Parathyroid adenoma (tissue), 2 donors: ENCODE results near the gene PARD3B.

Source experiments
- H2AFZ ChIP-seq: fragments of 300-600 bp; sonication (generic); one replicate; pipeline ENCODE4 v1.7.0; 2017; ENCODE audit warnings: antibody characterized with exemption, mild to moderate bottlenecking
- H3K27ac ChIP-seq: fragments of 300-600 bp; sonication (generic); one replicate; pipeline ENCODE4 v1.7.0; 2017
- H3K27me3 ChIP-seq: fragments of 300-600 bp; sonication (generic); one replicate; pipeline ENCODE4 v1.7.0; 2017; ENCODE audit warnings: low read length; ENCODE audit not compliant: control insufficient read depth, insufficient read depth
- H3K36me3 ChIP-seq: fragments of 300-600 bp; sonication (generic); one replicate; pipeline ENCODE4 v1.7.0; 2017; ENCODE audit warnings: low read length; ENCODE audit not compliant: control insufficient read depth, insufficient read depth
- H3K4me1 ChIP-seq: fragments of 300-600 bp; sonication (generic); one replicate; pipeline ENCODE4 v1.7.0; 2017; ENCODE audit warnings: control low read depth
- H3K4me2 ChIP-seq: fragments of 300-600 bp; sonication (generic); one replicate; pipeline ENCODE4 v1.7.0; 2017; ENCODE audit warnings: low read length
- H3K4me3 ChIP-seq: fragments of 300-600 bp; sonication (generic); one replicate; pipeline ENCODE4 v1.7.0; 2017; ENCODE audit warnings: low read depth, low read length
- H3K79me2 ChIP-seq: fragments of 300-600 bp; sonication (generic); one replicate; pipeline ENCODE4 v1.7.0; 2017; ENCODE audit warnings: control low read depth
- H3K9ac ChIP-seq: fragments of 300-600 bp; sonication (generic); one replicate; pipeline ENCODE4 v1.7.0; 2017; ENCODE audit warnings: mild to moderate bottlenecking
- H3K9me3 ChIP-seq: fragments of 300-600 bp; sonication (generic); one replicate; pipeline ENCODE4 v1.7.0; 2017; ENCODE audit warnings: low read length; ENCODE audit not compliant: control insufficient read depth
- TF ChIP-seq, protein P1 (sequence below): fragments of 300-600 bp; sonication (generic); IDR thresholded peaks from one replicate; pipeline ENCODE4 v1.7.0; 2017; ENCODE audit warnings: antibody characterized with exemption, mild to moderate bottlenecking
- donor health status: primary hyperparathyroidism.

The PARD3B gene

DNA sequence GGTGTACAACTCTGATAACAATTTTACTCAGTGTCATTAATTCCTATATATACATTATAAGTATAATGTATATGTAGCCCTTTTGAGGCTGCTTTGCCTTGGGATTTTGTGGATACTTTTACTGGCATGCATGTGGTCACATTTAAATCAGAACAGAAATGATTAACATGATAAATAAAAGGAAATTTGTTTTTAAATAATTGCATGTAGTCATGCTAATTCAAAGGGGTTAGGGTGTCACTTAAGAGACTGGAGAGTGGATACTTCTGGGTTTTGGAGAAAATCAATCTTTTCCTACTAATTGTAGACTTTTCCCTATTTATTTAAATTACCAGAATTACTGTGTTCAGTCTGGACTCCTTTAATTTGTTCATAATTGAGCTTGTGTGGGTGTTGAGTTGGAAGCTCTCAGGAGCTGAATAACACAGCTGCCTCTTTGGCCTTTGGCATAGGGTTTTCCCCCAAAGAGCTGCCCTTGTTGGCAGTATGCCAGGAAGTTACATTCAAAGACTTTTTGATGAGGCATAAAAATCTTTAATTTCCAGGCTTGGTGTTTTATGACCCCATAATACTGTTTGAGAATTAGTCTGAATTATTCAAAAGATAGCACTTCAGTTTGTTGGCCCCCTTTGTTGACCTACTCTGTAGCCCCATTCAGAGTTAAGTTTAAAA lies 652.3 kb downstream of the PARD3B start:
- no peak overlapping the region for H2AFZ ChIP-seq
- H3K27ac ChIP-seq: no peak overlapping the region
- no peak overlapping the region for H3K4me2 ChIP-seq
- no peaks in the 10 kb centered on the region for H3K9me3 ChIP-seq
- no peaks in the 10 kb centered on the region for H3K36me3 ChIP-seq
- no peaks in the 10 kb centered on the region for H3K4me1 ChIP-seq
- TF ChIP-seq, protein P1, sequence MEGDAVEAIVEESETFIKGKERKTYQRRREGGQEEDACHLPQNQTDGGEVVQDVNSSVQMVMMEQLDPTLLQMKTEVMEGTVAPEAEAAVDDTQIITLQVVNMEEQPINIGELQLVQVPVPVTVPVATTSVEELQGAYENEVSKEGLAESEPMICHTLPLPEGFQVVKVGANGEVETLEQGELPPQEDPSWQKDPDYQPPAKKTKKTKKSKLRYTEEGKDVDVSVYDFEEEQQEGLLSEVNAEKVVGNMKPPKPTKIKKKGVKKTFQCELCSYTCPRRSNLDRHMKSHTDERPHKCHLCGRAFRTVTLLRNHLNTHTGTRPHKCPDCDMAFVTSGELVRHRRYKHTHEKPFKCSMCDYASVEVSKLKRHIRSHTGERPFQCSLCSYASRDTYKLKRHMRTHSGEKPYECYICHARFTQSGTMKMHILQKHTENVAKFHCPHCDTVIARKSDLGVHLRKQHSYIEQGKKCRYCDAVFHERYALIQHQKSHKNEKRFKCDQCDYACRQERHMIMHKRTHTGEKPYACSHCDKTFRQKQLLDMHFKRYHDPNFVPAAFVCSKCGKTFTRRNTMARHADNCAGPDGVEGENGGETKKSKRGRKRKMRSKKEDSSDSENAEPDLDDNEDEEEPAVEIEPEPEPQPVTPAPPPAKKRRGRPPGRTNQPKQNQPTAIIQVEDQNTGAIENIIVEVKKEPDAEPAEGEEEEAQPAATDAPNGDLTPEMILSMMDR: no peak
- H3K9ac ChIP-seq: no peak overlapping the region
- no peak overlapping the region for H3K4me3 ChIP-seq
- no peaks in the 10 kb centered on the region for H3K27me3 ChIP-seq
- H3K79me2 ChIP-seq: no peaks in the 10 kb centered on the region

- no peak overlapping the region for H3K9ac ChIP-seq
- TF ChIP-seq, protein P1: no peak
- H3K4me2 ChIP-seq: no peak overlapping the region
- no peak overlapping the region for H3K27ac ChIP-seq
- no peaks in the 10 kb centered on the region for H3K79me2 ChIP-seq
- no peaks in the 10 kb centered on the region for H3K36me3 ChIP-seq
- H3K4me3 ChIP-seq: no peak overlapping the region
- no peak overlapping the region for H2AFZ ChIP-seq
- no peaks in the 10 kb centered on the region for H3K9me3 ChIP-seq
- H3K27me3 ChIP-seq: no peaks in the 10 kb centered on the region
- no peaks in the 10 kb centered on the region for H3K4me1 ChIP-seq
These were observed 652.9 kb downstream of the PARD3B start for GRCh38 chr2:205198140-205198525.

DNA sequence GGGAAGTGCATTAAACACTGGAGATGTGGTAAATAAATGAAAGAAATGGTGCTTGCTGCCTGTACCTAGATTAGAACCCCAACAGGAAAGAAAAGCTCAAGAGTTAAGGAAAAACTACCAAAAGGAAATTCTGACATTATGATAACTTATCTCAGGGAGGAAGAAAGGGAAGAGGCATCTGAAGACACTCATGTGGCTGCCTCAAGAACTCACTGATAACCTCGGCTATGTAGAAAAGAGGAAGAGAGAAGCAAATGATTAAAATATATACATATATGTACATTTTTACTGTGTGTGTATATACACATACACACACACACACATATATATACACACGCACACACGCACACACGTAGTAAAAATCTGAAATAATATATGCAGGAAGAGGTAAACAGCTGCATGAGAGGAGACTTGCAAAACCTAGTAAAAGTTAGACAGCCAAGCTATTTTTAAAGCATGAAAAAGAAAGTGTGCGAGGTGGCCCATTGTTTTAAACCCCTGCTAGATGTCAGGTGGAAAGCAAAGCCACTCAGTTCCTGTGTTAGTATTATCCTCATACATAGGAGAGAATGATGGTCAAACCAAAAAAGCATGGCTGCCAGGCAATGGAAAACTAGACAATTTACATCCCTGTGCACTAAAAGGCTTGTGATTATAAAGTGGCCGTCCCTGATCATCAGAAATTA lies 654.0 kb downstream of the PARD3B start:
- Histone ChIP-seq H3K4me1 (no peaks in the 10 kb centered on the region), H2AFZ (no peak overlapping the region), H3K4me3 (no peak overlapping the region), H3K9me3 (no peaks in the 10 kb centered on the region), H3K36me3 (no peaks in the 10 kb centered on the region), H3K79me2 (no peaks in the 10 kb centered on the region), H3K9ac (no peak overlapping the region), H3K27me3 (no peaks in the 10 kb centered on the region), H3K27ac (no peak overlapping the region), H3K4me2 (no peak overlapping the region)
- TF ChIP-seq, protein P1: no peak

- no peak overlapping the region for H3K27ac ChIP-seq
- no peak overlapping the region for H2AFZ ChIP-seq
- no peaks in the 10 kb centered on the region for H3K79me2 ChIP-seq
- no peak overlapping the region for H3K4me2 ChIP-seq
- no peak overlapping the region for H3K9ac ChIP-seq
- no peak overlapping the region for H3K4me3 ChIP-seq
- no peaks in the 10 kb centered on the region for H3K36me3 ChIP-seq
- TF ChIP-seq, protein P1: no peak
- no peaks in the 10 kb centered on the region for H3K27me3 ChIP-seq
- no peaks in the 10 kb centered on the region for H3K9me3 ChIP-seq
- no peaks in the 10 kb centered on the region for H3K4me1 ChIP-seq
These were observed 665.2 kb downstream of the PARD3B start for GRCh38 chr2:205210494-205210893.

DNA sequence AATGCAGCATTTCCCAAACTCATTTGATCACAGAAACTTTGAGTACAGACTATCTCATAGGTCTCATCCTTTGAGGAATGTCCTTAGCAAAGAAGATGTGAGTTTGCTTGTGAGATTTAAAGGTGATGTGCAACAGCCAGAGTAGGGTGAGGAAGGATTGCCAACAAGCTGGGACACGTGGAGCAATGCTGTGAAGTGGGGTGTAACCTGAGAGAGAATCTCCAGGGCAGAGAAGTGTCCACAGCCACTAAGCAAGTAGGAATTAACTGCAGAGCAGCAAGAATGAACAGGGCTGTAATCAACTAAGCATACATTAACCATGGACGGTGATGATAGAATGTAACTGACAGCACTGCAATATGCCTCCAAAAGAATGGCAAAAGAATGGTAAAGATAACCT lies 667.1 kb downstream of the PARD3B start:
- no peaks in the 10 kb centered on the region for H3K36me3 ChIP-seq
- no peak overlapping the region for H2AFZ ChIP-seq
- no peak overlapping the region for H3K4me3 ChIP-seq
- no peak overlapping the region for H3K27ac ChIP-seq
- H3K79me2 ChIP-seq: no peaks in the 10 kb centered on the region
- no peak overlapping the region for H3K9ac ChIP-seq
- H3K9me3 ChIP-seq: no peaks in the 10 kb centered on the region
- no peaks in the 10 kb centered on the region for H3K27me3 ChIP-seq
- TF ChIP-seq, protein P1: no peak
- H3K4me2 ChIP-seq: no peak overlapping the region
- no peaks in the 10 kb centered on the region for H3K4me1 ChIP-seq
